GM12873 (cell line): Measurements from ENCODE around the gene SRCAP.

Experiments
- TF ChIP-seq, protein P1 (sequence below): IDR thresholded peaks from 2 replicates; pipeline ENCODE4 v1.5.1; 2012; ENCODE audit warnings: low read depth, mild to moderate bottlenecking, moderate library complexity, low read length, control low read depth; ENCODE audit not compliant: insufficient read depth; ENCODE audit errors: missing control alignments

Gene SRCAP

DNA sequence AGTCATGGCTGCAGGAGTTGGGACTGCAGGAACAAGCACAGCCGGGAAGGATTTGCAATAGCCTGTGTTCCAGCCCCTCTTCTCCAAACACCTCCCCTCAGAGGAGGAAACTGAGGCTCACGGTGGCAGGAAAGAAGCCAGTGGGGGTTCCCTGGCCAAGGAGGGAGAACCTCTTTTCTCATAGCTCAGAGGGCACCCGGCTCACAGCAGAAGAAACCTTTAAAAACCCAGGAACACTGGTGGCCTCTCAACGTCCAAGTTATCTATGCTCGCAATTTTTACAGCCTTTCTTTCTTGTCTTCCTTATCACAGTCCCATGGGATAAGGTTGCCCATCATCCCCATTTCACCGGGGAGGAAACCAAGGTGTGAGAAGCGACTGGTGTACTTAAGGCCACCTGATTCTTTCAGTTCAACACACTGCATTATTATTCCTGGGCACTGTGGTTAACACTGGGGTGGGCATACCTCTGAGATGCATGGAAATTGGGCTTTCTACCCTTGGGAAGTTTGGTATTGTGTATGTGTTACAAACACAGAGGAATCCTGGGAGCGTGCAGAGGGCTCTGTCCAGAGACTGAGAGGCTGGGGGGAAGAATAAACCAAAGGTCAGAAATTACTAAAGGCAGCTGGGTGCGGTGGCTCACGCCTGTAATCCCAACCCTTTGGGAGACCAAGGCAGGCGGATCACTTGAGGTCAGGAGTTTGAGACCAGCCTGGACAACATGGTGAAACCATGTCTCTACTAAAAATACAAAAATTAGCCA is 88.8 kb downstream of the SRCAP start:
- TF ChIP-seq, protein P1, sequence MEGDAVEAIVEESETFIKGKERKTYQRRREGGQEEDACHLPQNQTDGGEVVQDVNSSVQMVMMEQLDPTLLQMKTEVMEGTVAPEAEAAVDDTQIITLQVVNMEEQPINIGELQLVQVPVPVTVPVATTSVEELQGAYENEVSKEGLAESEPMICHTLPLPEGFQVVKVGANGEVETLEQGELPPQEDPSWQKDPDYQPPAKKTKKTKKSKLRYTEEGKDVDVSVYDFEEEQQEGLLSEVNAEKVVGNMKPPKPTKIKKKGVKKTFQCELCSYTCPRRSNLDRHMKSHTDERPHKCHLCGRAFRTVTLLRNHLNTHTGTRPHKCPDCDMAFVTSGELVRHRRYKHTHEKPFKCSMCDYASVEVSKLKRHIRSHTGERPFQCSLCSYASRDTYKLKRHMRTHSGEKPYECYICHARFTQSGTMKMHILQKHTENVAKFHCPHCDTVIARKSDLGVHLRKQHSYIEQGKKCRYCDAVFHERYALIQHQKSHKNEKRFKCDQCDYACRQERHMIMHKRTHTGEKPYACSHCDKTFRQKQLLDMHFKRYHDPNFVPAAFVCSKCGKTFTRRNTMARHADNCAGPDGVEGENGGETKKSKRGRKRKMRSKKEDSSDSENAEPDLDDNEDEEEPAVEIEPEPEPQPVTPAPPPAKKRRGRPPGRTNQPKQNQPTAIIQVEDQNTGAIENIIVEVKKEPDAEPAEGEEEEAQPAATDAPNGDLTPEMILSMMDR = no peak
